ENCODE measurements around the gene CKAP5.

The CKAP5 gene

GRCh38 chr11:46769636-46770221 is 76.4 kb downstream of the CKAP5 start:
- no peak overlapping the region for H3K27ac Mint-ChIP-seq
- ATAC-seq (ENCODE audit: low read depth): no peak
- no peak for DNase-seq (ENCODE audit: low spot score in 2 of 2)
- H3K4me3 Mint-ChIP-seq: no peak overlapping the region
- no peaks in the 10 kb centered on the region for H3K9me3 Mint-ChIP-seq
- H3K36me3 Mint-ChIP-seq: peaks cover 18% of the 10 kb centered on the region
- H3K27me3 Mint-ChIP-seq: no peaks in the 10 kb centered on the region
- no peaks in the 10 kb centered on the region for H3K4me1 Mint-ChIP-seq

- H3K4me1 Mint-ChIP-seq: no peaks in the 10 kb centered on the region
- no peak overlapping the region for H3K4me3 Mint-ChIP-seq
- no peak overlapping the region for H3K27ac Mint-ChIP-seq
- H3K9me3 Mint-ChIP-seq: no peaks in the 10 kb centered on the region
- peaks cover 28% of the 10 kb centered on the region for H3K36me3 Mint-ChIP-seq
- ATAC-seq (ENCODE audit: low read depth): no peak
- no peak for DNase-seq (ENCODE audit: low spot score in 2 of 2)
- H3K27me3 Mint-ChIP-seq: no peaks in the 10 kb centered on the region
Observed at GRCh38 chr11:46766656-46767055, 79.4 kb downstream of the CKAP5 start.

DNA sequence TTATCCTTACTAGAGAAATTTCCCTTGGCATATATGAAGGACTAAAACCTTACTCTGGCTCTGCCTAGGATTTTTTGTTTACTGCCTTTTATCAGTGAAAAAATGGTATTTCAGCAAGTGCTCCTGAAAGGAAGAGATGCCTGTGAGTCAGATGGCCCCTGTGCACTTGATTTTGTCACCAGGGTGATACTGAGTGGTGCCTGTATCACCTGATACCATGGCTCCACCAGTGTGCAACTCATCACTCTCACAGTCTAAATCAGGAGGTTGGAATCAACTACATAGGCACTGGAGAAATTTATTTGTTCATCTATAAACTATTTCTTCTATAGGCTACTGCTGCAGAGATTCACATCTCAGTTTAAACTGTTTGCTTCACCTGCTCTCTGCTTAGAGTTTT is 83.8 kb downstream of the CKAP5 start:
- no peak for DNase-seq (ENCODE audit: low spot score in 2 of 2)
- no peak for ATAC-seq (ENCODE audit: low read depth)
- Mint-ChIP-seq H3K4me3 (no peak overlapping the region), H3K27me3 (no peaks in the 10 kb centered on the region), H3K27ac (no peak overlapping the region), H3K36me3 (peaks cover 42% of the 10 kb centered on the region), H3K4me1 (no peaks in the 10 kb centered on the region), H3K9me3 (no peaks in the 10 kb centered on the region)

DNA sequence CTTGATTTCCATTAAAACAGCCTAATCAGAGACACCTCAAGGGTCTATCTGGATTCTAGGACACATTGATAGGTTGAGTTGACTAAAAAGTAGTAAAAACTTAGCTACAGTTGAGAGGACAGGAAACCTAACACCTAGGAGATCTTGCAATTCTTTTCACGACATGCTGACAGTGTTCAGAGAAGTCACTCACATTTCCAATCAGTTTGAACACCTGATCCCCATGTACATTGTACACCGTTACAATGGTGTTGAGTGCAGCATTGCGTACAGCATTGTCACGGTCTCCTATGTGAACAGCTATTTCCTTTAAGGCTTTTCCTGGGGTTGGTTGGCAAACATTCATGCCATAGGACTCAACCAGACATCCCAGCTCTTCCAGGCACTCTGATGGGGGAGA is 84.3 kb downstream of the CKAP5 start:
- H3K4me1 Mint-ChIP-seq: no peaks in the 10 kb centered on the region
- no peaks in the 10 kb centered on the region for H3K9me3 Mint-ChIP-seq
- no peaks in the 10 kb centered on the region for H3K27me3 Mint-ChIP-seq
- no peak overlapping the region for H3K4me3 Mint-ChIP-seq
- H3K27ac Mint-ChIP-seq: no peak overlapping the region
- peaks cover 42% of the 10 kb centered on the region for H3K36me3 Mint-ChIP-seq
- DNase-seq (ENCODE audit: low spot score in 2 of 2): no peak
- no peak for ATAC-seq (ENCODE audit: low read depth)

GRCh38 chr11:46760429-46761128 is 85.5 kb downstream of the CKAP5 start:
- peaks cover 46% of the 10 kb centered on the region for H3K36me3 Mint-ChIP-seq
- no peak for ATAC-seq (ENCODE audit: low read depth)
- H3K27ac Mint-ChIP-seq: no peak overlapping the region

GRCh38 chr11:46759196-46759595 is 86.9 kb downstream of the CKAP5 start:
- ATAC-seq (ENCODE audit: low read depth) (no peak), DNase-seq (ENCODE audit: low spot score in 2 of 2) (no peak)
- Mint-ChIP-seq H3K27ac (no peak overlapping the region), H3K4me1 (no peaks in the 10 kb centered on the region), H3K27me3 (no peaks in the 10 kb centered on the region), H3K36me3 (peaks cover 48% of the 10 kb centered on the region), H3K9me3 (no peaks in the 10 kb centered on the region), H3K4me3 (no peak overlapping the region)

More at GRCh38 chr11:46760429-46761128, 85.5 kb downstream of the CKAP5 start:
- Mint-ChIP-seq H3K9me3 (no peaks in the 10 kb centered on the region), H3K27me3 (no peaks in the 10 kb centered on the region), H3K4me3 (no peak overlapping the region), H3K4me1 (no peaks in the 10 kb centered on the region)
- DNase-seq (ENCODE audit: low spot score in 2 of 2): no peak

DNA sequence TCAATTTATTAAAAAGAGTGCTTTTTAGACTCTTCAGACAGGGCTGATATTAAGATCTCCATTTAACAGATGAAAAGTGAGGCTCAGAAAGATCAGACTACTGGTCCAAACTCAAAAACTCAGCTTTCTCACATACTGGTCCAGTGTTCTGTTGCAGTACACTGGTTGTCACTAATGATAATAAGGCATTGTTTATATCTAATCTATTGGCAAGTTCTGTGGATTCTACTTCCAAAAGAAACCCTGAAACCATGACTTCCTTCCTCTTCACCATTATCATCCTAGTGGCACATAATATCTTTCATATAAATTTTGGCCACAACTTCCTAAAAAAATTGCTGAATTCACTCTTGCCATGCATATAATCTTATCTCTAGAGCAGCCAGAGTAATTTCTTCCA is 90.1 kb downstream of the CKAP5 start:
- Mint-ChIP-seq H3K4me3 (no peak overlapping the region), H3K36me3 (peaks cover 50% of the 10 kb centered on the region), H3K27me3 (no peaks in the 10 kb centered on the region), H3K27ac (no peak overlapping the region), H3K9me3 (no peaks in the 10 kb centered on the region), H3K4me1 (no peaks in the 10 kb centered on the region)
- ATAC-seq (ENCODE audit: low read depth) (no peak), DNase-seq (ENCODE audit: low spot score in 2 of 2) (no peak)

GRCh38 chr11:46747150-46747549 is 98.9 kb downstream of the CKAP5 start:
- H3K36me3 Mint-ChIP-seq: peaks cover 51% of the 10 kb centered on the region
- H3K27ac Mint-ChIP-seq: no peak overlapping the region
- no peak for DNase-seq (ENCODE audit: low spot score in 2 of 2)

GRCh38 chr11:46745995-46746394 is 100.1 kb downstream of the CKAP5 start:
- Mint-ChIP-seq H3K27ac (no peak overlapping the region), H3K4me1 (no peaks in the 10 kb centered on the region), H3K36me3 (peaks cover 48% of the 10 kb centered on the region), H3K4me3 (no peak overlapping the region), H3K27me3 (no peaks in the 10 kb centered on the region), H3K9me3 (no peaks in the 10 kb centered on the region)
- ATAC-seq (ENCODE audit: low read depth): no peak
- DNase-seq (ENCODE audit: low spot score in 2 of 2): no peak

More at GRCh38 chr11:46747150-46747549, 98.9 kb downstream of the CKAP5 start:
- H3K4me1 Mint-ChIP-seq: no peaks in the 10 kb centered on the region
- ATAC-seq (ENCODE audit: low read depth): no peak
- H3K9me3 Mint-ChIP-seq: no peaks in the 10 kb centered on the region
- no peak overlapping the region for H3K4me3 Mint-ChIP-seq
- H3K27me3 Mint-ChIP-seq: no peaks in the 10 kb centered on the region

- H3K4me3 Mint-ChIP-seq: no peak overlapping the region
- H3K27me3 Mint-ChIP-seq: no peaks in the 10 kb centered on the region
- ATAC-seq (ENCODE audit: low read depth) (no peak), DNase-seq (ENCODE audit: low spot score in 2 of 2) (no peak)
- H3K4me1 Mint-ChIP-seq: no peaks in the 10 kb centered on the region
- no peak overlapping the region for H3K27ac Mint-ChIP-seq
- H3K36me3 Mint-ChIP-seq: peaks cover 48% of the 10 kb centered on the region
- no peaks in the 10 kb centered on the region for H3K9me3 Mint-ChIP-seq
Observed at GRCh38 chr11:46745328-46745727, 100.8 kb downstream of the CKAP5 start.

GRCh38 chr11:46743693-46744339 is 102.3 kb downstream of the CKAP5 start:
- H3K4me3 Mint-ChIP-seq: no peak overlapping the region
- no peaks in the 10 kb centered on the region for H3K27me3 Mint-ChIP-seq
- no peaks in the 10 kb centered on the region for H3K4me1 Mint-ChIP-seq
- peaks cover 42% of the 10 kb centered on the region for H3K36me3 Mint-ChIP-seq
- ATAC-seq (ENCODE audit: low read depth): no peak
- H3K9me3 Mint-ChIP-seq: no peaks in the 10 kb centered on the region
- H3K27ac Mint-ChIP-seq: no peak overlapping the region
- no peak for DNase-seq (ENCODE audit: low spot score in 2 of 2)

DNA sequence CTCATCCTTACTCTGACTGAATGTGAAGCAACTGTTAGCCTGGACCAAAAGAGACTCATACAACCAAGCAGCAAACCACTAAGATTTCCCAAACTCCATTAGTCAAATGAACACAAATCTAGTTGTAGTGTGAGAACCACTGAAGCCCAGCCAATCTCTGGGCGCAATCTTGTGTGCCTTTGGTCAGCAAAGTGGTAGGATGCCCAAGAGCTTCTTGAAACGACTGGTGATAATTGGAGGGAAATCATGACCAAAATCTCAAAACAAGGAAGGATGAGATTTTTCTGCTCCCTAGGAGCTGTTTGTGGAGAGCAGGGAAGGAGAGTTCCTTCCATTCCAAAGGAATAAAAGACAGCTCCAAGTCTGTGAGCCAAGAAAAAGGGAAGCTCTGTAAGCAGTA is 103.0 kb downstream of the CKAP5 start:
- H3K36me3 Mint-ChIP-seq: peaks cover 40% of the 10 kb centered on the region
- no peaks in the 10 kb centered on the region for H3K4me1 Mint-ChIP-seq
- H3K27ac Mint-ChIP-seq: no peak overlapping the region
- no peak for ATAC-seq (ENCODE audit: low read depth)
- no peak for DNase-seq (ENCODE audit: low spot score in 2 of 2)
- no peaks in the 10 kb centered on the region for H3K9me3 Mint-ChIP-seq
- H3K27me3 Mint-ChIP-seq: no peaks in the 10 kb centered on the region
- no peak overlapping the region for H3K4me3 Mint-ChIP-seq

DNA sequence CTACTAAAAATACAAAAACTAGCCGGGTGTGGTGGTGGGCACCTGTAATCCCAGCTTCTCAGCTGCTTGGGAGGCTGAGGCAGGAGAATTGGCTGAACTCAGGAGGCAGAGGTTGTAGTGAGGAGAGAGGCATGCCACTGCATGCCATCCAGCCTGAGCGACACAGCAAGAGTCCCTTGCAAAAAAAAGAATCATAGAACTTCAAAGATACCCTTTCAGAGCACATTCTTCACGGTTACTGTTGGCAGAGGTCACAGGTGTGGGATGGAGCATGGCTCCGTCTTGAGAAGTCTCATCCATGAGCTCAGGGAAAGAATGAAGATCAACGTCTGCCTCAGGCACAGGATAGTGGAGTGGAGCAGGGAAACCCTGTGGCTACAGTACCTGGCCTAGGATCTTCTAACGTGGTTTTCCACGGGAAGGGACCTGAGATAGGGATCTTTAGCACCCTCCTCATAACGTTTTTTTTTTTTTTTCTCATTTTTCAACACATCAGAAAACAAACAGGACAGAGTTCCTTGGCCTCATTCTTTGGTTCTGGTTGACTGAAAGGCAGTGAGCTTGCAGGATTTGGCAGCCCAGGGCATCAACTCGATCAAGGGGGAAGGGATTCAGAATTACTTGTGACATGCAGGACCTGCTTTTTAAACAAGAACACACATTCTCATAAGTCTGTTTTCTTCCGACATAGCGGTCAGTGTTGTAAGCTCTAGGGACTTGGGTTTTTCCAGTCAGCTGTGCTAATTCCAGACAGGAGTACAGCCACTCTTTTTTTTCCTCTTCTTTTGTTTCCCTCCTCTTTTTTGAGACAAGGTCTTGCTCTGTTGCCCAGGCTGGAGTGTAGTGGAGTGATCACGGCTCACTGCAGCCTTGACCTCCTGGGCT is 104.2 kb downstream of the CKAP5 start:
- ATAC-seq (ENCODE audit: low read depth) (no peak), DNase-seq (ENCODE audit: low spot score in 2 of 2) (no peak)
- H3K4me1 Mint-ChIP-seq: no peaks in the 10 kb centered on the region
- H3K4me3 Mint-ChIP-seq: no peak overlapping the region
- H3K9me3 Mint-ChIP-seq: no peaks in the 10 kb centered on the region
- no peak overlapping the region for H3K27ac Mint-ChIP-seq
- peaks cover 33% of the 10 kb centered on the region for H3K36me3 Mint-ChIP-seq
- H3K27me3 Mint-ChIP-seq: no peaks in the 10 kb centered on the region

DNA sequence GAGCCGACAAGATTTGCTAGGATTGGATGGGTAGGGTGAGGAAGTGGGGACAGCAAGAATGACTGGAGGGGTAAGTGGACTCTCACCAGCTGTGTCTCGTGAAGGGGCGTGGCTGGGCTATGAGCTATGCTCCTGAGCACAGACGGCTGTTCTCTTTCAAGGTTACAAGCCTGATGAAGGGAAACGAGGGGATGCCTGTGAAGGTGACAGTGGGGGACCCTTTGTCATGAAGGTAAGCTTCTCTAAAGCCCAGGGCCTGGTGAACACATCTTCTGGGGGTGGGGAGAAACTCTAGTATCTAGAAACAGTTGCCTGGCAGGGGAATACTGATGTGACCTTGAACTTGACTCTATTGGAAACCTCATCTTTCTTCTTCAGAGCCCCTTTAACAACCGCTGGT is 107.2 kb downstream of the CKAP5 start:
- ATAC-seq (ENCODE audit: low read depth): no peak
- no peaks in the 10 kb centered on the region for H3K9me3 Mint-ChIP-seq

More for the DNA sequence above, 107.2 kb downstream of the CKAP5 start:
- H3K27ac Mint-ChIP-seq: no peak overlapping the region
- H3K36me3 Mint-ChIP-seq: peaks cover 17% of the 10 kb centered on the region
- DNase-seq (ENCODE audit: low spot score in 2 of 2): no peak
- no peaks in the 10 kb centered on the region for H3K4me1 Mint-ChIP-seq
- H3K4me3 Mint-ChIP-seq: no peak overlapping the region
- no peaks in the 10 kb centered on the region for H3K27me3 Mint-ChIP-seq
